Neural cell (in vitro differentiated cells): Measurements from ENCODE around the gene USP2.

Source experiments
- CTCF ChIP-seq: fragments of 450-650 bp; IDR thresholded peaks from 2 replicates; pipeline ENCODE4 v1.5.1; 2014; ENCODE audit warnings: antibody characterized with exemption, mild to moderate bottlenecking, moderate library complexity; ENCODE audit not compliant: poor library complexity, severe bottlenecking
- EP300 ChIP-seq: fragments of 450-650 bp; conservative IDR thresholded peaks from 2 replicates; pipeline ENCODE4 v1.6.1; 2014; ENCODE audit warnings: antibody characterized with exemption, mild to moderate bottlenecking, moderate library complexity; ENCODE audit not compliant: poor library complexity, severe bottlenecking
- EZH2 ChIP-seq: fragments of 200-600, 300-800 bp; shearing (Covaris generic), sonication (generic); IDR thresholded peaks from 2 replicates; pipeline ENCODE4 v1.6.1; 2014; ENCODE audit warnings: antibody characterized with exemption, low read length, borderline replicate concordance, mild to moderate bottlenecking; ENCODE audit not compliant: insufficient read depth, poor library complexity, severe bottlenecking
- MXI1 ChIP-seq: fragments of 450-650 bp; conservative IDR thresholded peaks from 2 replicates; pipeline ENCODE4 v1.6.1; 2014; ENCODE audit warnings: antibody characterized with exemption, mild to moderate bottlenecking; ENCODE audit not compliant: poor library complexity, severe bottlenecking
- POLR2AphosphoS5 ChIP-seq: IDR thresholded peaks from 2 replicates; pipeline ENCODE4 v1.6.1; 2012
- RAD21 ChIP-seq: fragments of 450-650 bp; conservative IDR thresholded peaks from 2 replicates; pipeline ENCODE4 v1.6.1; 2014; ENCODE audit warnings: antibody characterized with exemption, mild to moderate bottlenecking, moderate library complexity
- REST ChIP-seq: IDR thresholded peaks from 2 replicates; pipeline ENCODE4 v1.6.1; 2012; ENCODE audit warnings: borderline replicate concordance
- SMC3 ChIP-seq: fragments of 450-650 bp; conservative IDR thresholded peaks from 2 replicates; pipeline ENCODE4 v1.6.1; 2014; ENCODE audit warnings: antibody characterized with exemption, mild to moderate bottlenecking, moderate library complexity; ENCODE audit not compliant: poor library complexity
- TAF1 ChIP-seq: IDR thresholded peaks from 2 replicates; pipeline ENCODE4 v1.6.1; 2012; ENCODE audit warnings: low read depth

- TF ChIP-seq CTCF (no peak), POLR2AphosphoS5 (peak; percentile 18), EZH2 (no peak), REST (no peak), TAF1 (no peak), RAD21 (no peak), EP300 (no peak), SMC3 (no peak), MXI1 (no peak)
These were observed 17.5 kb downstream of the USP2 start for GRCh38 chr11:119363851-119364590.
